GM13977 (cell line): ENCODE measurements around the gene FAM200C.

ENCODE experiments used
- DNase-seq: peaks from one replicate; pipeline ENCODE4 v3.0.0; 2012; ENCODE audit warnings: low spot score
- in situ Hi-C: fragments of 300-500 bp; cut with MboI; formaldehyde crosslinking; loops from one replicate; pipeline ENCODE4 v1.12.0; 2022; ENCODE audit warnings: low sequenced_read_pairs, low pct_unique_long_range_greater_than_20kb, mixed read lengths, inconsistent platforms; ENCODE audit not compliant: unreplicated experiment
- TF ChIP-seq, protein P1 (sequence below): IDR thresholded peaks from 2 replicates; pipeline ENCODE4 v1.5.1; 2012; ENCODE audit warnings: mild to moderate bottlenecking, control low read depth; ENCODE audit not compliant: insufficient read depth; ENCODE audit errors: extremely low read depth, missing control alignments

Gene FAM200C

DNA sequence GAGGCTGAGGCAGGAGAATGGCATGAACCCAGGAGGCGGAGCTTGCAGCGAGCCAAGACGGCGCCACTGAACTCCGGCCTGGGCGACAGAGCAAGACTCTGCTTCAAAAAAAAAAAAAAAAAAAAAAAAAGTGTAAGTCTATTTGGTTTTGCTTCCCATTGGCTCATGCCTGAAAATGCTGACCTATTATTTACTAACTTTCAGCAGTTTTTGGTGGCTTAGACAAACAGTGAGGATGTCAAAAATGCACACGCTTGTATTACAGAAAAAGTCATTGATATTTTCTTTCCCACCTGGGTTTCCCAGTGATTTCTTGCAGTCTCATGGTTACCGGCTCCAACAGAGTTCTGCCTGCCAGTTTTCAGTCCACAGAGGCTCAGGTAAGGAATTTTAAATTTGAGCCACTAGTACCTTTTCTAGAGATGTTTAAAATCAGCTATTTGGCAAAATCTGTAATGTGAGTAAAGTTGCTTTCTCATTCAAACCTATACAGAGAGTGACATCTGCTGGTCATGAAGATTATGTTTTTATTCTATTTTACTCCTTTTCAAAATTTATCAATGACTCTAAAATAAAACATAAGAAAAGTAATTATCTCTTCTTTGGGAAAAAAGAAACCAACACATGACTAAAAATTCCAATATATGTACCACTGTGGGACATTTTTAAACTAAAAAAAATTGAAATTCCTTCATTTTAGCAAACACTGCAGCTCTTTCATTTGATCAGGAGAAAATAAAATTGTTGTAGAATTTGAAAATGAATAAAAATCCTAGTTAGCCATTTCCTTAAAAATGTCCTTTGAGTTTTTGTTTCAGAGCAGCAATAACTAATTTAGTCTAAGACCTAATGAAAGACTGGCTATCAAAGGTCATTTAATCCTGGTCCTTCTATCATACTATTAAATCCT lies 8.8 kb downstream of the FAM200C start:
- TF ChIP-seq, protein P1, sequence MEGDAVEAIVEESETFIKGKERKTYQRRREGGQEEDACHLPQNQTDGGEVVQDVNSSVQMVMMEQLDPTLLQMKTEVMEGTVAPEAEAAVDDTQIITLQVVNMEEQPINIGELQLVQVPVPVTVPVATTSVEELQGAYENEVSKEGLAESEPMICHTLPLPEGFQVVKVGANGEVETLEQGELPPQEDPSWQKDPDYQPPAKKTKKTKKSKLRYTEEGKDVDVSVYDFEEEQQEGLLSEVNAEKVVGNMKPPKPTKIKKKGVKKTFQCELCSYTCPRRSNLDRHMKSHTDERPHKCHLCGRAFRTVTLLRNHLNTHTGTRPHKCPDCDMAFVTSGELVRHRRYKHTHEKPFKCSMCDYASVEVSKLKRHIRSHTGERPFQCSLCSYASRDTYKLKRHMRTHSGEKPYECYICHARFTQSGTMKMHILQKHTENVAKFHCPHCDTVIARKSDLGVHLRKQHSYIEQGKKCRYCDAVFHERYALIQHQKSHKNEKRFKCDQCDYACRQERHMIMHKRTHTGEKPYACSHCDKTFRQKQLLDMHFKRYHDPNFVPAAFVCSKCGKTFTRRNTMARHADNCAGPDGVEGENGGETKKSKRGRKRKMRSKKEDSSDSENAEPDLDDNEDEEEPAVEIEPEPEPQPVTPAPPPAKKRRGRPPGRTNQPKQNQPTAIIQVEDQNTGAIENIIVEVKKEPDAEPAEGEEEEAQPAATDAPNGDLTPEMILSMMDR, result peak; percentile 50
- in situ Hi-C loops, result no loop called here
- DNase-seq, result peak; percentile 27

DNA sequence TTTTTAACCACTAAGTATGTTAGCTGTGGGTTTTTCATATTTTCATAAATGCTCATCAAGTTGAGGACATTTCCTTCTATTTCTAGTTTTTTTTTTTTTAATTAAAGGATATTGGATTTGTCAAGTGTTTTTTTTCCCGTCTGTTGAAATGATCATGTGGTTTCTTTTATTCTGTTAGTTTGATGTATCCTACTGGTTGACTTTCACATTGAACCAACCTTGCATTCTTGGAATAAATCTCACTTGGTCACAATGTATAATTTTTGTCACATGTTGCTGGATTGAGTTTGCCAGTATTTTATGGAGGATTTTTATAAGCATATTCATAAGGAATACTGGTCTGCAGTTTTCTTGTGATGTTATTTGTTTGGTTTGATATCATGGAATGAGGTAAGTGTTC lies 12.4 kb downstream of the FAM200C start:
- DNase-seq, result no peak
- TF ChIP-seq, protein P1, result no peak
- in situ Hi-C loops, result no loop called here

DNA sequence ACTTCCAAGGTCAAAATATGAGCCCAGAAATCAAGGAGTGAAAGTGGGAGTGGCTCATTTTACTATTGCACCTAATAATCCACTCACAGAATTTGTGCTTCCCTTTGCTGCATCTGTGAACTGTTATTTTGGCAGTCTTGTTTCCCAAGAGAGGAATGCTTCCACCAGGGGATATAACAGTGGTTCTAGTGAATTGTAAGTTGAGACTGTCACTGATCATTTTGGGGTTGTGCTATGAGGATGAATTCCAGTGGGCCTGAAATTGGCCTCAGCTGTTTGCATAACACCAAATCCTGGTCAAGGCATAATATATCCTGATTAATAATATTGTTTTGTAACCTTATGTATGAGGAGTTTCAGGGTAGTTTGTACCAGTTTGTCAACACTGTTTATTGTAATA lies 14.4 kb downstream of the FAM200C start:
- in situ Hi-C loops, result no loop called here
- no peak for DNase-seq
- TF ChIP-seq, protein P1, result no peak

DNA sequence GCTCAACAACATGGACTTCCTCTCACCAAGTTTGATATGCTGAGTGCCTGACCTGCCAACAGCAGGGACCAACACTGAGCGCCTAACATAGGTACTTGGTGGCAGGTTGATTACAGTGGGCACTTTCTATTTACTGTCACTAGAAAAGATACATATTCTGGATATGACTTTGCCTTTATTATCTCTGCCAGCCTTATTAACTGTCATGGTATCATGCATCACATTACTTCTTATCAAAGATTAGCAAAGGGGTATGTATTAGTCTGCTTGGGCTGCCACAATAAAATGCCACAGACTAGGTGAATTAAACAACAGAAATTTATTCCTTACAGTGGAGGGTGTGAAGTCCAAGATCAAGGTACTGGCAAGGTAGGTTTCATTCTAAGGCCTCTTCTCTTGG lies 15.2 kb downstream of the FAM200C start:
- in situ Hi-C loops, result no loop called here
- no peak for DNase-seq
- TF ChIP-seq, protein P1, result no peak

DNA sequence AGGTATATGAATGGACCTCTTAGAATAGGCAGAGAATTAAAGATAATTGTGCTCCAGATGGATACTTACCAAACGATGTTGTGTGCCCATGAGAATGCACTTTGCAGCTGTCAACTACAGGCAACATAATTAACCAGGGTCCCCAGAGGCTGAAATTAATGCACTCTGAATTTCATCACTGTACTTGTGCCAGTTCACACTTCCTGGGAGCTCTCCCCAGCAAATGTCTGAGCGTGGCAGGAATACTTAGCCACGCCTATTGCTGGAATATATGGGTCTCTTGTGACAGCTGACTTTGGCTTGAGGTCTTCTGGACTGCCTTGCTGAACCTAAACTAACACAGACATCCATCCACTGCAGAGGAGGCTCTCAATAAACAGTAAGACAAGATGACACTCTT lies 17.5 kb downstream of the FAM200C start:
- TF ChIP-seq, protein P1, result no peak
- in situ Hi-C loops, result no loop called here

DNA sequence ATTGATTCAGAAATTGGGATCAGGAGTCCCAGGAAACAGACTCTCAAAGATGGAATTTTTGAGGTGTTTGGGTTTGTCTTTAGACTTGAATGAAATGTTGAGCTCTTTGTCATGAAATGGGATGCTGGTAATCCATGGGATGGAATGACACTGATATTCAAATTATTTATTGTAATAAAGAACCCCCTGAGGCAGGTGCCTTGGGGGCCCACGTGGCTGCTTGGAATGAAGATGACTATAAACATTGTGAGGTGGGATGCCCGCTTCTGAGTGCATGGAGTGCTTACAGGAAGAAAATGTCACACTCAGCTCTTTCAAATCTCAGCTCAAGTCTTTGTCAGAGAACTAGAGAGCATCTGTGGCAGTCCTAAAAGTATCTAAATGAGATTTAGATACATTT lies 19.8 kb downstream of the FAM200C start:
- in situ Hi-C loops, result no loop called here
- DNase-seq, result no peak
- TF ChIP-seq, protein P1, result no peak

More for the DNA sequence above, 17.5 kb downstream of the FAM200C start:
- no peak for DNase-seq
